ENCODE data around the gene RAF1. TPM values are rescaled to one million over a fixed set of nuclear protein-coding genes. Genes with fewer than 3 reads are reported as not detected.

Gene RAF1
- total and polyA plus RNA-seq, 2 of the 13 experiments (the other 11 are each of a cell fraction or from before 2014, with no cell fraction given), result 72.2 to 91.4 TPM

DNA sequence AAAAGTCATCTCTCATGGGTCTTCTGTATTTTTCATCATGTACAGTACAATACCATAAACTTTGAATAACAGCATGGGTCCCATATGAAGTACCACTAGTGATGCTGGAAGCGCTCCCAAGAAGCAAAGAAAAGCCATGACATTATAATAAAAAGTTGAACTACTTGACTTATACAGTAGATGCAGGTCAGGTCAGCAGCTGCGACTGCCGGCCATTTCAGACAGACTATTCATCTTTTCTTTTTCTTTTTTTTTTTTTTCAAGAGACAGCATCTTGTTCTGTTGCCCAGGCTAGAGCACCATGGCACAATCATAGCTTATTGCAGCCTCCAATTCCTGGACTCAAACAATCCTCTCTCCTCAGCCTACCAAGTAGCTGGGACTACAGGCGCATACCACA, 10.2 kb downstream of the RAF1 start (continued):
- TF ChIP-seq JUN (CRISPR knock-in tag; IDR thresholded peaks at IDR 0.05) (no peak), PRPF4 (IDR thresholded peaks at IDR 0.05; ENCODE audit: low read depth, low read length, poor library complexity, severe bottlenecking) (no peak), ZNF713 (CRISPR knock-in tag; IDR thresholded peaks at IDR 0.05) (no peak), AKAP8 (CRISPR knock-in tag; IDR thresholded peaks at IDR 0.05) (no peak)

DNA sequence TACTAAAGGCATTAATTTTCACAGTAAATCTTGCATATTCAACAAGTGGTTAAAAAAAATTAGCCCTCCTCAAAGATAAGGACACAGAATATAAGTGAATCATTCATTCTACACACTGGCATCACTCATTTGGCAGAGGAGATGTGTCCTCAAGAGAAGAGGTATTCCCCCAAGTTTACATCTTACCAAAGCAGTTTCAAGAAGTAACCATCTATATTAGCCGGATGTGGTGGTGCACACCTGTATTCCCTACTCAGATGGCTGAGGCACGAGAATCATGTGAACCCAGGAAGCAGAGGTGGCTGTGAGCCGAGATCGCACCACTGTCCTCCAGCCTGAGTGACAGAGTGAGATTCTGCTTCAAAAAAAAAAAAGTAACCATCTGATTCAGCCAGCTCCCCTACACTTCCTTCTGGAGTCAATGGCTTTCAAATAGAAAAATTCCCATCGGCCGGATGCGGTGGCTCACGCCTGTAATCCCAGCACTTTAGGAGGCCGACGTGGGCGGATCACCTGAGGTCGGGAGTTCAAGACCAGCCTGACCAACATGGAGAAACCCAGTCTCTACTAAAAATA, 15.4 kb downstream of the RAF1 start:
- Histone ChIP-seq H3K4me1 (ENCODE audit: insufficient read depth, low read length) (peaks cover 89% of the 10 kb centered on the region), H2AFZ (ENCODE audit: low read length) (no peak overlapping the region), H3K79me2 (ENCODE audit: insufficient read depth, low read length) (peaks cover 87% of the 10 kb centered on the region), H3K4me2 (ENCODE audit: low read depth, low read length) (peak overlapping the region; percentile 57), H3K4me3 (replicated peaks in 1 of 3; ENCODE audit: insufficient read depth in 1 of 3, low read depth in 2 of 3, low read length in 3 of 3) (peak overlapping the region in 2 of 3 experiments; percentile 22 to 28; a peak in 2 of 6 replicates), H3K27me3 (ENCODE audit: control insufficient read depth in 1 of 2, insufficient read depth in 2 of 2, low read length in 2 of 2) (no peaks in the 10 kb centered on the region), H3K9ac (ENCODE audit: insufficient read depth, low read depth, low read length) (peak overlapping the region; percentile 63; the same call in 1 of the 2 replicates), H4K20me1 (ENCODE audit: insufficient read depth, low read length) (no peaks in the 10 kb centered on the region), H3K36me3 (replicated peaks in 1 of 2; ENCODE audit: control insufficient read depth in 1 of 2, insufficient read depth in 2 of 2, low read length in 2 of 2) (no peaks in the 10 kb centered on the region), H3K9me3 (ENCODE audit: low read length) (no peaks in the 10 kb centered on the region), H3K27ac (ENCODE audit: extremely low read length, insufficient read depth, low read length) (peak overlapping the region; percentile 90)
- FAIRE-seq, result peak; percentile 32
- no peak for ATAC-seq
- WGBS (ENCODE audit: low lambda C conversion rate), result 81% methylated on average over 12 of the region's 12 CpGs
- CTCF ChIA-PET (ENCODE audit: low intra/inter-chr PET ratio, low total read pairs), result no interaction called here
- no peak for DNase-seq (ENCODE audit: low spot score)
- intact Hi-C loops (cut with micrococcal nuclease; ENCODE audit: unreplicated experiment), result no loop called here
- POLR2A ChIA-PET, result interaction anchor here (1.3 to 5.5 kb wide), 2 partner anchors 15 to 28 kb away, joined by 5 to 43 read pairs; partner anchors contain the start of gene RAF1
- BruUV-seq (replicated peaks), result no TSS peak
- in situ Hi-C loops (cut with HindIII; ENCODE audit: extremely low pct_ligation_motif_present, low pct_unique_long_range_greater_than_20kb), result no loop called here
- no peak for TF ChIP-seq ZNF709 (CRISPR knock-in tag; IDR thresholded peaks at IDR 0.05)
- peak; percentile 56; the same call in 1 of the 2 replicates for TF ChIP-seq ZNF12 (CRISPR knock-in tag; IDR thresholded peaks at IDR 0.05)
- TF ChIP-seq ZBTB38 (CRISPR knock-in tag; IDR thresholded peaks at IDR 0.05), result 0 out of 2 replicates have a peak, but pooled peaks have one; percentile 26
- no peak for TF ChIP-seq ZFP37 (CRISPR knock-in tag; IDR thresholded peaks at IDR 0.05; ENCODE audit: borderline replicate concordance)
- TF ChIP-seq, protein P1, sequence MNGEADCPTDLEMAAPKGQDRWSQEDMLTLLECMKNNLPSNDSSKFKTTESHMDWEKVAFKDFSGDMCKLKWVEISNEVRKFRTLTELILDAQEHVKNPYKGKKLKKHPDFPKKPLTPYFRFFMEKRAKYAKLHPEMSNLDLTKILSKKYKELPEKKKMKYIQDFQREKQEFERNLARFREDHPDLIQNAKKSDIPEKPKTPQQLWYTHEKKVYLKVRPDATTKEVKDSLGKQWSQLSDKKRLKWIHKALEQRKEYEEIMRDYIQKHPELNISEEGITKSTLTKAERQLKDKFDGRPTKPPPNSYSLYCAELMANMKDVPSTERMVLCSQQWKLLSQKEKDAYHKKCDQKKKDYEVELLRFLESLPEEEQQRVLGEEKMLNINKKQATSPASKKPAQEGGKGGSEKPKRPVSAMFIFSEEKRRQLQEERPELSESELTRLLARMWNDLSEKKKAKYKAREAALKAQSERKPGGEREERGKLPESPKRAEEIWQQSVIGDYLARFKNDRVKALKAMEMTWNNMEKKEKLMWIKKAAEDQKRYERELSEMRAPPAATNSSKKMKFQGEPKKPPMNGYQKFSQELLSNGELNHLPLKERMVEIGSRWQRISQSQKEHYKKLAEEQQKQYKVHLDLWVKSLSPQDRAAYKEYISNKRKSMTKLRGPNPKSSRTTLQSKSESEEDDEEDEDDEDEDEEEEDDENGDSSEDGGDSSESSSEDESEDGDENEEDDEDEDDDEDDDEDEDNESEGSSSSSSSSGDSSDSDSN (CRISPR knock-in tag; IDR thresholded peaks at IDR 0.05), result no peak
- TF ChIP-seq KDM5A (IDR thresholded peaks at IDR 0.05; ENCODE audit: borderline replicate concordance, low read length), result no peak
- no peak for TF ChIP-seq JUNB (CRISPR knock-in tag; IDR thresholded peaks at IDR 0.05; ENCODE audit: borderline replicate concordance)
- TF ChIP-seq, protein P2, sequence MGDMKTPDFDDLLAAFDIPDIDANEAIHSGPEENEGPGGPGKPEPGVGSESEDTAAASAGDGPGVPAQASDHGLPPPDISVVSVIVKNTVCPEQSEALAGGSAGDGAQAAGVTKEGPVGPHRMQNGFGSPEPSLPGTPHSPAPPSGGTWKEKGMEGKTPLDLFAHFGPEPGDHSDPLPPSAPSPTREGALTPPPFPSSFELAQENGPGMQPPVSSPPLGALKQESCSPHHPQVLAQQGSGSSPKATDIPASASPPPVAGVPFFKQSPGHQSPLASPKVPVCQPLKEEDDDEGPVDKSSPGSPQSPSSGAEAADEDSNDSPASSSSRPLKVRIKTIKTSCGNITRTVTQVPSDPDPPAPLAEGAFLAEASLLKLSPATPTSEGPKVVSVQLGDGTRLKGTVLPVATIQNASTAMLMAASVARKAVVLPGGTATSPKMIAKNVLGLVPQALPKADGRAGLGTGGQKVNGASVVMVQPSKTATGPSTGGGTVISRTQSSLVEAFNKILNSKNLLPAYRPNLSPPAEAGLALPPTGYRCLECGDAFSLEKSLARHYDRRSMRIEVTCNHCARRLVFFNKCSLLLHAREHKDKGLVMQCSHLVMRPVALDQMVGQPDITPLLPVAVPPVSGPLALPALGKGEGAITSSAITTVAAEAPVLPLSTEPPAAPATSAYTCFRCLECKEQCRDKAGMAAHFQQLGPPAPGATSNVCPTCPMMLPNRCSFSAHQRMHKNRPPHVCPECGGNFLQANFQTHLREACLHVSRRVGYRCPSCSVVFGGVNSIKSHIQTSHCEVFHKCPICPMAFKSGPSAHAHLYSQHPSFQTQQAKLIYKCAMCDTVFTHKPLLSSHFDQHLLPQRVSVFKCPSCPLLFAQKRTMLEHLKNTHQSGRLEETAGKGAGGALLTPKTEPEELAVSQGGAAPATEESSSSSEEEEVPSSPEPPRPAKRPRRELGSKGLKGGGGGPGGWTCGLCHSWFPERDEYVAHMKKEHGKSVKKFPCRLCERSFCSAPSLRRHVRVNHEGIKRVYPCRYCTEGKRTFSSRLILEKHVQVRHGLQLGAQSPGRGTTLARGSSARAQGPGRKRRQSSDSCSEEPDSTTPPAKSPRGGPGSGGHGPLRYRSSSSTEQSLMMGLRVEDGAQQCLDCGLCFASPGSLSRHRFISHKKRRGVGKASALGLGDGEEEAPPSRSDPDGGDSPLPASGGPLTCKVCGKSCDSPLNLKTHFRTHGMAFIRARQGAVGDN (CRISPR knock-in tag; IDR thresholded peaks at IDR 0.05), result peak; percentile 24; the same call in 1 of the 2 replicates
- TF ChIP-seq, protein P3, sequence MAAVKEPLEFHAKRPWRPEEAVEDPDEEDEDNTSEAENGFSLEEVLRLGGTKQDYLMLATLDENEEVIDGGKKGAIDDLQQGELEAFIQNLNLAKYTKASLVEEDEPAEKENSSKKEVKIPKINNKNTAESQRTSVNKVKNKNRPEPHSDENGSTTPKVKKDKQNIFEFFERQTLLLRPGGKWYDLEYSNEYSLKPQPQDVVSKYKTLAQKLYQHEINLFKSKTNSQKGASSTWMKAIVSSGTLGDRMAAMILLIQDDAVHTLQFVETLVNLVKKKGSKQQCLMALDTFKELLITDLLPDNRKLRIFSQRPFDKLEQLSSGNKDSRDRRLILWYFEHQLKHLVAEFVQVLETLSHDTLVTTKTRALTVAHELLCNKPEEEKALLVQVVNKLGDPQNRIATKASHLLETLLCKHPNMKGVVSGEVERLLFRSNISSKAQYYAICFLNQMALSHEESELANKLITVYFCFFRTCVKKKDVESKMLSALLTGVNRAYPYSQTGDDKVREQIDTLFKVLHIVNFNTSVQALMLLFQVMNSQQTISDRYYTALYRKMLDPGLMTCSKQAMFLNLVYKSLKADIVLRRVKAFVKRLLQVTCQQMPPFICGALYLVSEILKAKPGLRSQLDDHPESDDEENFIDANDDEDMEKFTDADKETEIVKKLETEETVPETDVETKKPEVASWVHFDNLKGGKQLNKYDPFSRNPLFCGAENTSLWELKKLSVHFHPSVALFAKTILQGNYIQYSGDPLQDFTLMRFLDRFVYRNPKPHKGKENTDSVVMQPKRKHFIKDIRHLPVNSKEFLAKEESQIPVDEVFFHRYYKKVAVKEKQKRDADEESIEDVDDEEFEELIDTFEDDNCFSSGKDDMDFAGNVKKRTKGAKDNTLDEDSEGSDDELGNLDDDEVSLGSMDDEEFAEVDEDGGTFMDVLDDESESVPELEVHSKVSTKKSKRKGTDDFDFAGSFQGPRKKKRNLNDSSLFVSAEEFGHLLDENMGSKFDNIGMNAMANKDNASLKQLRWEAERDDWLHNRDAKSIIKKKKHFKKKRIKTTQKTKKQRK (IDR thresholded peaks at IDR 0.05; ENCODE audit: low read length), result no peak
